ENCODE results near the gene PLEKHA7. TPM values are rescaled to one million over a fixed set of nuclear protein-coding genes. Genes with fewer than 3 reads are reported as not detected.

PLEKHA7 gene
- total and polyA plus RNA-seq, 2 of the 4 experiments (the other 2 are of a cell fraction) = 0.12 TPM; not detected in 1

DNA sequence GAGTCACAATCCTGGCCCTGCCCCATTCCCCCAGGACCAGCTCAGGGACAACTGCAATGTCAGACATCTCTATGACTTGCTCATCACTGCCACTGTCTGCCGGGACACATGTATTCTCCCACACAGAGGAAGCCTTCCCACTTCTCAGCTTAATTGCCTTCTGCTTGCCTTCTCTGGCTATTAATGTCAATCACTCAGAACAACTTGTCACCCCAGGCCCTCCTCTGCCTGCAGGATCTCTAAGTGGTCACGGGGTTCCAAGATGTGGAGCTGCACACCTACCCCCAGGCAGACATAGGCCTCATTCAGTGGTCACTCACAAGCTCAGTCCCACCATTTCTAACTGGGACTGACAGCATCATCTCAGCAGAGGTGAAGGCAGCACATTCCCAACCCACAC, 15.1 kb downstream of the PLEKHA7 start:
- Histone ChIP-seq H3K36me3 (ENCODE audit: control insufficient read depth, insufficient read depth, low read length) (no peaks in the 10 kb centered on the region), H3K14ac (replicated peaks; ENCODE audit: low read depth, low read length) (no peak overlapping the region), H2AFZ (replicated peaks; ENCODE audit: low read length, poor library complexity) (no peak overlapping the region), H2AK9ac (replicated peaks; ENCODE audit: low read depth, low read length, poor library complexity) (peak overlapping the region; percentile 76), H2BK20ac (ENCODE audit: low read depth, low read length) (no peak overlapping the region), H2AK5ac (ENCODE audit: low read depth, low read length) (no peak overlapping the region), H3K27ac (ENCODE audit: insufficient read depth, low read length) (no peak overlapping the region), H2BK120ac (ENCODE audit: low read depth, low read length) (no peak overlapping the region), H2BK15ac (ENCODE audit: low read depth, low read length) (no peak overlapping the region), H3K4ac (ENCODE audit: low read depth, low read length) (no peak overlapping the region), H4K5ac (ENCODE audit: low read depth, low read length) (no peak overlapping the region), H3K23ac (ENCODE audit: low read depth, low read length) (no peak overlapping the region), H4K20me1 (ENCODE audit: insufficient read depth, low read length) (no peaks in the 10 kb centered on the region), H3K4me1 (ENCODE audit: control insufficient read depth, insufficient read depth, low read length) (no peaks in the 10 kb centered on the region), H3K9ac (ENCODE audit: low read depth, low read length) (no peak overlapping the region), H3K9me3 (ENCODE audit: control insufficient read depth, insufficient read depth, low read length) (no peaks in the 10 kb centered on the region), H4K8ac (ENCODE audit: low read depth in 2 of 2, low read length in 2 of 2) (no peak overlapping the region), H3K56ac (ENCODE audit: extremely low read depth, insufficient read depth, low read length) (no peak overlapping the region), H2BK5ac (ENCODE audit: low read depth, low read length, poor library complexity, severe bottlenecking) (no peak overlapping the region), H3K9me1 (ENCODE audit: insufficient read depth, low read length) (0 out of 2 replicates have a peak, but pooled peaks cover 2% of the 10 kb centered on the region), H3K27me3 (ENCODE audit: control insufficient read depth, insufficient read depth, low read length) (peaks cover 2% of the 10 kb centered on the region; the same call in 1 of the 2 replicates), H3K4me3 (ENCODE audit: insufficient read depth, low read depth, low read length) (no peak overlapping the region), H3K4me2 (ENCODE audit: low read depth, low read length) (no peak overlapping the region), H4K91ac (ENCODE audit: insufficient read depth, low read depth, low read length) (no peak overlapping the region), H3K18ac (ENCODE audit: low read depth, low read length) (no peak overlapping the region), H3K79me1 (ENCODE audit: low read depth in 1 of 2, low read length in 2 of 2) (no peaks in the 10 kb centered on the region)
- intact Hi-C loops (cut with micrococcal nuclease) = no loop called here
- in situ Hi-C loops (cut with MboI; ENCODE audit: low sequenced_read_pairs) = no loop called here
- no TSS peak for BruUV-seq (replicated peaks)
- ChIA-PET CTCF (no interaction called here), POLR2A (ENCODE audit: unreplicated experiment) (no interaction called here)
- WGBS, 2 experiments (ENCODE audit: extremely low coverage in 2 of 2, insufficient read length in 1 of 2) = 71% methylated on average over 2 of the region's 2 CpGs; no CpG with 5 or more reads in 1 of the 2 experiments
- dilution Hi-C loops (cut with HindIII; ENCODE audit: low sequenced_read_pairs, unreplicated experiment) = no loop called here
- TF ChIP-seq POLR2A (IDR thresholded peaks at IDR 0.05; ENCODE audit: low read depth, low read length) (no peak), MXI1 (IDR thresholded peaks at IDR 0.05; ENCODE audit: borderline replicate concordance, low read depth, low read length) (no peak), MAFK (IDR thresholded peaks at IDR 0.05; ENCODE audit: low read depth, low read length) (no peak), BHLHE40 (IDR thresholded peaks at IDR 0.05; ENCODE audit: low read depth, low read length) (no peak)
- DNase-seq = no peak
- no peak for ATAC-seq (ENCODE audit: low read depth)
